Activated CD4-positive, alpha-beta T cell treated with anti-CD3 and anti-CD28 coated beads, Interleukin-10, Interleukin-2, amounts not matched to agents 100 ng/mL and 50 ng/mL, durations not matched to agents 16 hours and 8 hours (primary cell): ENCODE results near the gene SPG7.

Experiments used
- DNase-seq: peaks from one replicate; pipeline ENCODE4 v3.0.0-alpha.2; 2020

SPG7 gene

GRCh38 chr16:89489040-89489897 lies 18.9 kb upstream of the SPG7 start:
- peak; percentile 93 for DNase-seq

- DNase-seq = no peak
Measured at GRCh38 chr16:89489898-89490438, 18.2 kb upstream of the SPG7 start.

GRCh38 chr16:89490439-89491237 lies 17.6 kb upstream of the SPG7 start, which contains the start of gene ANKRD11:
ANKRD11 (minus strand) TSS chr16:89490561; CDS start chr16:89317019, 173,542 bp downstream.
- peak; percentile 100 for DNase-seq

- DNase-seq = peak; percentile 24
Measured at GRCh38 chr16:89491238-89491869, 16.8 kb upstream of the SPG7 start.

- no peak for DNase-seq
Measured at GRCh38 chr16:89491974-89492687, 16.1 kb upstream of the SPG7 start.

GRCh38 chr16:89493776-89494175 lies 14.4 kb upstream of the SPG7 start:
- no peak for DNase-seq

- DNase-seq = no peak
Measured at GRCh38 chr16:89495121-89495520, 13.1 kb upstream of the SPG7 start.

- DNase-seq = no peak
Measured at GRCh38 chr16:89498839-89499238, 9.4 kb upstream of the SPG7 start.

GRCh38 chr16:89499767-89500166 lies 8.4 kb upstream of the SPG7 start:
- no peak for DNase-seq

- no peak for DNase-seq
Measured at GRCh38 chr16:89502081-89502843, 5.9 kb upstream of the SPG7 start.

GRCh38 chr16:89504091-89504490 lies 4.1 kb upstream of the SPG7 start:
- no peak for DNase-seq

GRCh38 chr16:89505204-89506112 lies 2.7 kb upstream of the SPG7 start:
- DNase-seq = peak; percentile 95

- no peak for DNase-seq
Measured at GRCh38 chr16:89506113-89506504, 2.1 kb upstream of the SPG7 start.

GRCh38 chr16:89506791-89507191 lies 1.4 kb upstream of the SPG7 start:
- DNase-seq = peak; percentile 43

GRCh38 chr16:89507214-89507833 lies 879 bp upstream of the SPG7 start:
- DNase-seq = peak; percentile 26

- no peak for DNase-seq
Measured at GRCh38 chr16:89510526-89510925, 2.3 kb downstream of the SPG7 start.

- DNase-seq = no peak
Measured at GRCh38 chr16:89511374-89511773, 3.2 kb downstream of the SPG7 start.

- DNase-seq = no peak
Measured at GRCh38 chr16:89512453-89512852, 4.2 kb downstream of the SPG7 start.

- DNase-seq = no peak
Measured at GRCh38 chr16:89517128-89517527, 8.9 kb downstream of the SPG7 start.

GRCh38 chr16:89519881-89520280 lies 11.7 kb downstream of the SPG7 start:
- DNase-seq = no peak
